ENCODE measurements around the gene TMEM271.

GRCh38 chr4:536351-536972 lies 39.6 kb downstream of the TMEM271 start:
- no peak for TF ChIP-seq CTCF (IDR thresholded peaks at IDR 0.05)
- no peak for TF ChIP-seq POLR2A (IDR thresholded peaks at IDR 0.05)
